ENCODE data around the gene SOCS3. TPM values are rescaled to one million over a fixed set of nuclear protein-coding genes. Genes with fewer than 3 reads are reported as not detected.

Gene SOCS3
- 10 to 100 TPM; 39.0 to 47.9 (median 43.6) TPM for total RNA-seq
- 28.9 TPM for total RNA-seq (2013)

GRCh38 chr17:78359997-78360370 lies at the start of gene SOCS3:
Gene SOCS3, minus strand, starts transcription at chr17:78360077. Its CDS starts 982 bp downstream, at chr17:78359095.
- peak within 1 kb of the TSS; percentile 61 to 71 for H3K27ac Mint-ChIP-seq
- Histone ChIP-seq H3K27ac (ENCODE audit: low read length) (peak within 1 kb of the TSS; percentile 62), H3K27me3 (ENCODE audit: control insufficient read depth, insufficient read depth, low read length) (no peaks in the 10 kb centered on the region), H3K36me3 (ENCODE audit: control insufficient read depth, insufficient read depth, low read length) (peaks cover 8% of the 10 kb centered on the region), H3K4me1 (ENCODE audit: control insufficient read depth, insufficient read depth, low read length) (peaks cover 58% of the 10 kb centered on the region), H3K9me3 (ENCODE audit: control insufficient read depth, insufficient read depth, low read length) (no peaks in the 10 kb centered on the region), H3K4me3 (ENCODE audit: low read length) (peak within 1 kb of the TSS; percentile 81)
- peak within 1 kb of the TSS; percentile 90 for H3K4me3 Mint-ChIP-seq
- WGBS (ENCODE audit: insufficient coverage) = under 1% methylated on average over 59 of the region's 59 CpGs
- peaks cover 2 to 6% of the 10 kb centered on the region in 2 donors for H3K27me3 Mint-ChIP-seq (ENCODE audit: low read depth in 2 of 2)
- DNase-seq = peak; percentile 84 to 97
- intact Hi-C loops (cut with micrococcal nuclease) = loop anchor here (1.0 to 5.0 kb wide), 4 partner anchors 17 to 73 kb away; partner anchors contain the start of gene PGS1
- no peak for TF ChIP-seq CTCF (IDR thresholded peaks at IDR 0.05)
- peaks cover 20 to 45% of the 10 kb centered on the region in 2 donors for H3K4me1 Mint-ChIP-seq
- no peaks in the 10 kb centered on the region for H3K36me3 Mint-ChIP-seq
- ATAC-seq = peak; percentile 72 to 83 (median 75)
- H3K9me3 Mint-ChIP-seq = no peaks in the 10 kb centered on the region

- Histone ChIP-seq H3K4me3 (ENCODE audit: low read length) (no peak overlapping the region), H3K9me3 (ENCODE audit: control insufficient read depth, insufficient read depth, low read length) (no peaks in the 10 kb centered on the region), H3K27me3 (ENCODE audit: control insufficient read depth, insufficient read depth, low read length) (no peaks in the 10 kb centered on the region), H3K36me3 (ENCODE audit: control insufficient read depth, insufficient read depth, low read length) (peaks cover 36% of the 10 kb centered on the region), H3K4me1 (ENCODE audit: control insufficient read depth, insufficient read depth, low read length) (peaks cover 38% of the 10 kb centered on the region), H3K27ac (ENCODE audit: low read length) (no peak overlapping the region)
- WGBS (ENCODE audit: insufficient coverage) = 82% methylated on average over 12 of the region's 12 CpGs
- no peaks in the 10 kb centered on the region for H3K27me3 Mint-ChIP-seq (ENCODE audit: low read depth in 2 of 2)
- H3K4me3 Mint-ChIP-seq = no peak overlapping the region
- intact Hi-C loops (cut with micrococcal nuclease) = no loop called here
- no peak for ATAC-seq
- TF ChIP-seq CTCF (IDR thresholded peaks at IDR 0.05) = no peak
- DNase-seq = no peak
- no peaks in the 10 kb centered on the region for H3K36me3 Mint-ChIP-seq
- H3K4me1 Mint-ChIP-seq = peaks cover 47 to 65% of the 10 kb centered on the region in 2 donors
- peak overlapping the region; percentile 48 to 72 for H3K27ac Mint-ChIP-seq
- H3K9me3 Mint-ChIP-seq = no peaks in the 10 kb centered on the region
Measured at GRCh38 chr17:78409191-78409928, 49.5 kb upstream of the SOCS3 start.

- Mint-ChIP-seq H3K27me3 (ENCODE audit: low read depth in 2 of 2) (no peaks in the 10 kb centered on the region), H3K36me3 (no peaks in the 10 kb centered on the region), H3K9me3 (no peaks in the 10 kb centered on the region), H3K4me1 (peaks cover 39 to 57% of the 10 kb centered on the region in 2 donors), H3K4me3 (no peak overlapping the region), H3K27ac (peak overlapping the region; percentile 48 to 72)
- Histone ChIP-seq H3K9me3 (ENCODE audit: control insufficient read depth, insufficient read depth, low read length) (no peaks in the 10 kb centered on the region), H3K27ac (ENCODE audit: low read length) (no peak overlapping the region), H3K27me3 (ENCODE audit: control insufficient read depth, insufficient read depth, low read length) (no peaks in the 10 kb centered on the region), H3K4me1 (ENCODE audit: control insufficient read depth, insufficient read depth, low read length) (peaks cover 30% of the 10 kb centered on the region), H3K4me3 (ENCODE audit: low read length) (no peak overlapping the region), H3K36me3 (ENCODE audit: control insufficient read depth, insufficient read depth, low read length) (peaks cover 39% of the 10 kb centered on the region)
- no peak for DNase-seq
- no peak for ATAC-seq
- WGBS (ENCODE audit: insufficient coverage) = 95% methylated on average over 23 of the region's 23 CpGs
- no peak for TF ChIP-seq CTCF (IDR thresholded peaks at IDR 0.05)
- intact Hi-C loops (cut with micrococcal nuclease) = no loop called here
Measured at GRCh38 chr17:78408476-78409050, 48.7 kb upstream of the SOCS3 start.

All from natural killer cell (primary cell).